ENCODE data around the gene BCL2A1. TPM values are rescaled to one million over a fixed set of nuclear protein-coding genes. Genes with fewer than 3 reads are reported as not detected.

Gene BCL2A1
- total RNA-seq, 1 donor from 2014 or later = not detected

DNA sequence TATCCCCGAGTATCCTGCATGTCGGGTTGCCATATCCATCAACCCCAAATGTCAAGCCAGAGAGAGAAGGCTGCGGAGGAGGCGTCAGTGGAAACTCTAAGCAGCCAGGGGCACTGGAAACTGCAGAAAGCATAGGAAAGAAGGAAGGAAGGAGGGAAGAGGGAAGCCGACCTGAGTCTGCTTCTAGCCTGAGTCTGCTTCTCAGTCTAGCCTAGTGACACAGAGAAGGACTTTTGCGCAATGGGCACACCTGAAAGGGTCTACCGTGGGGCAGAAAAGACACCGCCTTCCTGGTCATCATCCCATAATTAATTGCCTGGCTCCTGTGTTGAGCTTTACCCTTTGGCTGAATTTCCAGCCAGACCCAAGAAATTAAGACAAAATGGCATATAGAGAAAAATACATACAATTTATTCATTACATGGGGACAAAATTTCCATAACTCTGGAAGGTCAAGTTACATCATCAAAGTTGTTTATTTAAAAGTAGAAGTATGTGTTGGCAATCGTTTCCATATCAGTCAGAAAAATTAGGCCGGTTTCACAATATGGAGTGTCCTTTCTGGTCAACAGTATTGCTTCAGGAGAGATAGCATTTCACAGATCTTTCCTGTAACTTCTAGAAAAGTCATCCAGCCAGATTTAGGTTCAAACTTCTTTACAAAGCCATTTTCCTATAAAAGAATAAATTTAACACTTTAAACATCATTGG lies 10.3 kb downstream of the BCL2A1 start:
- Mint-ChIP-seq H3K9me3 (no peaks in the 10 kb centered on the region), H3K4me3 (no peak overlapping the region), H3K27me3 (ENCODE audit: low read depth) (no peaks in the 10 kb centered on the region), H3K27ac (ENCODE audit: unreplicated experiment) (no peak overlapping the region), H3K36me3 (ENCODE audit: low read depth) (no peaks in the 10 kb centered on the region), H3K4me1 (peaks cover 4% of the 10 kb centered on the region)
- DNase-seq (ENCODE audit: low read depth, low spot score) = no peak
- TF ChIP-seq, protein P1, sequence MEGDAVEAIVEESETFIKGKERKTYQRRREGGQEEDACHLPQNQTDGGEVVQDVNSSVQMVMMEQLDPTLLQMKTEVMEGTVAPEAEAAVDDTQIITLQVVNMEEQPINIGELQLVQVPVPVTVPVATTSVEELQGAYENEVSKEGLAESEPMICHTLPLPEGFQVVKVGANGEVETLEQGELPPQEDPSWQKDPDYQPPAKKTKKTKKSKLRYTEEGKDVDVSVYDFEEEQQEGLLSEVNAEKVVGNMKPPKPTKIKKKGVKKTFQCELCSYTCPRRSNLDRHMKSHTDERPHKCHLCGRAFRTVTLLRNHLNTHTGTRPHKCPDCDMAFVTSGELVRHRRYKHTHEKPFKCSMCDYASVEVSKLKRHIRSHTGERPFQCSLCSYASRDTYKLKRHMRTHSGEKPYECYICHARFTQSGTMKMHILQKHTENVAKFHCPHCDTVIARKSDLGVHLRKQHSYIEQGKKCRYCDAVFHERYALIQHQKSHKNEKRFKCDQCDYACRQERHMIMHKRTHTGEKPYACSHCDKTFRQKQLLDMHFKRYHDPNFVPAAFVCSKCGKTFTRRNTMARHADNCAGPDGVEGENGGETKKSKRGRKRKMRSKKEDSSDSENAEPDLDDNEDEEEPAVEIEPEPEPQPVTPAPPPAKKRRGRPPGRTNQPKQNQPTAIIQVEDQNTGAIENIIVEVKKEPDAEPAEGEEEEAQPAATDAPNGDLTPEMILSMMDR (conservative IDR thresholded peaks at IDR 0.05) = no peak

DNA sequence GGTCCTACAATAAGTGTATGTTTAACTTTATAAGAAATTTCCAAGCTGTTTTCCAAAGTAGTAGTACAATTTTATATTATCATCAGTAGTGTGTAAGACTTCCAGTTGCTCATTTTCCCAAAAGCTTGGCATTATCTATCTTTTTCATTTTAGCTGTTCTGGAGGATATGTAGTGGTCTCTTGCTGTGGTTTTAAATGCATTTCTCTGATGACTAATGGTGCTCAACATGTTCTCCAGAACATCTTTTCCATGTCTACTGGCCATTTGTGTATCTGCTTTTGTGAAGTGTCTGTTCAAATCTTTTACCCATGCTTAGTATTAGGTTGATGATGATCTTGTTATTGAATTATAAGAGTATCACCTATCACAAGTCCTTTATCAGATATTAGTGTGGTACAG lies 13.3 kb downstream of the BCL2A1 start:
- H3K4me1 Mint-ChIP-seq = peaks cover 4% of the 10 kb centered on the region
- H3K4me3 Mint-ChIP-seq = no peak overlapping the region
- H3K9me3 Mint-ChIP-seq = no peaks in the 10 kb centered on the region
- no peak for DNase-seq (ENCODE audit: low read depth, low spot score)
- TF ChIP-seq, protein P1 (conservative IDR thresholded peaks at IDR 0.05) = no peak
- peak overlapping the region; percentile 5 for H3K27ac Mint-ChIP-seq (ENCODE audit: unreplicated experiment)
- H3K36me3 Mint-ChIP-seq (ENCODE audit: low read depth) = no peaks in the 10 kb centered on the region
- H3K27me3 Mint-ChIP-seq (ENCODE audit: low read depth) = no peaks in the 10 kb centered on the region

DNA sequence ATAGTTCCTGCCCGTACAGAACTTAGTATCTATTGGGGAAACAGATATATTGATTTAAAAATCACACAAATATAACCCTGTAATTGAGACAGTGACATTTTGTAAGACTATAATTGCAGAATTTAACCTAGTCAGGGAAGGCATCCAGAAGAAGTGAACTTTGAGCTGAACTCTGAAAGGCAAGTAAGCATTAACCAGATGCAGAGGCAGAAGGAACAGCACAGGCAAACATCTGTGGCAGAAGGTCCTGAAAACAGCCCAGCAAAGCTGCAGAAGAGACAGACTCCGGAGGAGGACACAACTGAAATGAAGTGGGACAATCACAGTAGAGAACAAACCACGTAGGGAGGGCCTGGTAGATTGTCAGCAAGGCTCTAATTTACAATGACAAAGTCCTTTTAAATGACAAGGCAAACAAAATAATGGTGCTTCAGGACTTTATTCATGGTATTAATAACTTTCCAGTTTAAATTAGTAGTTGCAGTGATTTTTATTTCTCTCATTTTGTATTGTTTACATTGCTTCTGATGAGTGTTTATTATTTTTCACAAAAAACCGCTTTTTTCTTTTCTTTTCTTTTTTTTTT lies 14.5 kb downstream of the BCL2A1 start:
- Mint-ChIP-seq H3K9me3 (no peaks in the 10 kb centered on the region), H3K27ac (ENCODE audit: unreplicated experiment) (no peak overlapping the region), H3K4me3 (no peak overlapping the region), H3K36me3 (ENCODE audit: low read depth) (no peaks in the 10 kb centered on the region), H3K4me1 (peaks cover 4% of the 10 kb centered on the region), H3K27me3 (ENCODE audit: low read depth) (no peaks in the 10 kb centered on the region)
- TF ChIP-seq, protein P1 (conservative IDR thresholded peaks at IDR 0.05) = no peak
- no peak for DNase-seq (ENCODE audit: low read depth, low spot score)

DNA sequence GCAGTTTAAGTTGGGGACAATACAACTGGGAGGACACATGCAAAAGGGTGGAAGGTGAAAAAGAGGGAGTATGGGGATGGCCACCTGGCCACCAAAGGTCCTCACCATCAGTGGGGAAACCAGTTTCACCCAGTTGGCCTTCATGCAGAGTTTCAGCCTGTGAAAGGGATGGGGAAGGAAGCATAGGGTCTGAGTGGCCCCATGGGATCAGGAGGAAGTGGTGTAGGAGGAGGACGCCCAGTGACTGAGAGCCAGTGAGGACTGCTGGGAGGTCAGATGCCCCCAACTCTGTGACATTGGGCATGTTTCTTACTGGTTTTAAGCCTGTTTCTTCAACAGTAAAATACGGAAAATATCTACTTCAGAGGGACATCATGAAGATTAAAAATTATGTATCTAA lies 16.3 kb downstream of the BCL2A1 start:
- TF ChIP-seq, protein P1 (conservative IDR thresholded peaks at IDR 0.05) = no peak
- Mint-ChIP-seq H3K27ac (ENCODE audit: unreplicated experiment) (no peak overlapping the region), H3K36me3 (ENCODE audit: low read depth) (no peaks in the 10 kb centered on the region), H3K27me3 (ENCODE audit: low read depth) (no peaks in the 10 kb centered on the region), H3K4me1 (peaks cover 4% of the 10 kb centered on the region), H3K4me3 (no peak overlapping the region), H3K9me3 (no peaks in the 10 kb centered on the region)
- no peak for DNase-seq (ENCODE audit: low read depth, low spot score)

DNA sequence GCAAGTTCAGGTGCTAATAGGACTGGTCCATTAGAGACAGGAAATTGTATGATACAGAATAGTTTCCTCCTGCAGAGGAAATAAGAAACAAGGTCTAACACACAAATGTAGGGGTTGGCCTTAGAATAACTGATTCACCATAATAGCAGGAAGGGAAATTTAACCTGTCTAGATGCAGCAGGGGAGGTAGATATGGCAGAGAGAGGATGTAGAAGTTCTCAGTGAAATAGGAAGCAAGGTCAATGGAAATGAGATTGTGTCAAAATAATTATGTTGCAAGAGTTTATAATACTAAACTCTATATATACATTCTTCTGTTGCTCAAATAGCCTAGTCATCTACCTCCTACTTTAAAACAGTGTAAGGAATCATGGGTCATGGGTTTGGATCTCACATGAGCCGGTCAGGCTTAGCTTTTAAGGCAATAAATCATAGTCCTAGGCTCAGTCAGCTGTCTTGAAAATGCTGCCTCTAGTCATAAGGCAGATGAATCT lies 17.0 kb downstream of the BCL2A1 start:
- Mint-ChIP-seq H3K4me1 (peaks cover 4% of the 10 kb centered on the region), H3K27me3 (ENCODE audit: low read depth) (no peaks in the 10 kb centered on the region), H3K9me3 (no peaks in the 10 kb centered on the region), H3K36me3 (ENCODE audit: low read depth) (no peaks in the 10 kb centered on the region), H3K27ac (ENCODE audit: unreplicated experiment) (no peak overlapping the region), H3K4me3 (no peak overlapping the region)
- no peak for DNase-seq (ENCODE audit: low read depth, low spot score)
- TF ChIP-seq, protein P1 (conservative IDR thresholded peaks at IDR 0.05) = no peak

Data from neural crest cell (in vitro differentiated cells).